Activated naive CD4-positive, alpha-beta T cell treated with Interleukin-2 at 50 U/mL for 16 hours (primary cell): Measurements from ENCODE around the gene HNRNPAB.
"Not testable (repeated sequence)": the region's sequence is repeated elsewhere in the genome, so short reads cannot be mapped to it uniquely, and the experiment has no call there.

ENCODE experiments used
- DNase-seq: peaks from one replicate; pipeline ENCODE4 v3.0.0-alpha.2; 2020

HNRNPAB gene

GRCh38 chr5:178232124-178232919, 28.0 kb downstream of the HNRNPAB start, which contains the start of gene PHYKPL:
TSS of gene PHYKPL (minus strand) at chr5:178232802. CDS start at chr5:178232550, 252 bp downstream.
- DNase-seq: peak; percentile 75

- DNase-seq: no peak
These were observed 28.6 kb downstream of the HNRNPAB start for GRCh38 chr5:178232920-178233429.

GRCh38 chr5:178234121-178234749, 29.9 kb downstream of the HNRNPAB start:
- no peak for DNase-seq

GRCh38 chr5:178234750-178235587, 30.6 kb downstream of the HNRNPAB start:
- DNase-seq: peak; percentile 76

GRCh38 chr5:178235588-178235974, 31.2 kb downstream of the HNRNPAB start:
- no peak for DNase-seq

- DNase-seq: no peak
These were observed 31.8 kb downstream of the HNRNPAB start for GRCh38 chr5:178236126-178236525.

- no peak for DNase-seq
These were observed 32.3 kb downstream of the HNRNPAB start for GRCh38 chr5:178236679-178237078.

GRCh38 chr5:178237431-178238312, 33.3 kb downstream of the HNRNPAB start:
- DNase-seq: no peak

- DNase-seq: no peak
These were observed 33.9 kb downstream of the HNRNPAB start for GRCh38 chr5:178238313-178238635.

GRCh38 chr5:178238711-178239592, 34.6 kb downstream of the HNRNPAB start:
- DNase-seq: no peak

- DNase-seq: not testable (repeated sequence)
These were observed 35.4 kb downstream of the HNRNPAB start for GRCh38 chr5:178239626-178240301.

GRCh38 chr5:178240341-178240741, 36.0 kb downstream of the HNRNPAB start:
- no peak for DNase-seq

GRCh38 chr5:178240766-178241165, 36.4 kb downstream of the HNRNPAB start:
- no peak for DNase-seq

- no peak for DNase-seq
These were observed 36.9 kb downstream of the HNRNPAB start for GRCh38 chr5:178241231-178241663.

- no peak for DNase-seq
These were observed 37.4 kb downstream of the HNRNPAB start for GRCh38 chr5:178241688-178242231.

GRCh38 chr5:178242416-178242815, 38.1 kb downstream of the HNRNPAB start:
- no peak for DNase-seq

- no peak for DNase-seq
These were observed 40.2 kb downstream of the HNRNPAB start for GRCh38 chr5:178244576-178244975.

- DNase-seq: no peak
These were observed 41.1 kb downstream of the HNRNPAB start for GRCh38 chr5:178245389-178245788.

- DNase-seq: no peak
These were observed 42.4 kb downstream of the HNRNPAB start for GRCh38 chr5:178246624-178247279.
